MG63 (cell line): ENCODE measurements around the gene STX2. TPM values are rescaled to one million over a fixed set of nuclear protein-coding genes. Genes with fewer than 3 reads are reported as not detected.

ENCODE experiments used
- DNase-seq: peaks from one replicate; pipeline ENCODE4 v3.0.0-alpha.2; 2020
- H3K27me3 ChIP-seq: fragments of 250-450 bp; sonication (Bioruptor Pico); 2 replicates; pipeline ENCODE4 v1.5.1; 2020; ENCODE audit warnings: mild to moderate bottlenecking, moderate library complexity
- H3K36me3 ChIP-seq: fragments of 250-450 bp; sonication (Bioruptor Pico); 2 replicates; pipeline ENCODE4 v1.5.1; 2020; ENCODE audit warnings: mild to moderate bottlenecking, moderate library complexity
- H3K4me3 ChIP-seq: fragments of 250-450 bp; sonication (Bioruptor Pico); 2 replicates; pipeline ENCODE4 v1.5.1; 2020; ENCODE audit warnings: mild to moderate bottlenecking, moderate library complexity
- H3K9me3 ChIP-seq: fragments of 250-450 bp; sonication (Bioruptor Pico); 2 replicates; pipeline ENCODE4 v1.5.1; 2020; ENCODE audit warnings: mild to moderate bottlenecking, moderate library complexity
- total RNA-seq: library from RNA; depleted of rRNA; stranded (reverse); fragments of >200 nt; shearing (Covaris generic); gene quantifications from 2 replicates; pipeline ENCODE4 v1.2.3, GENCODE V29; 2014; ENCODE audit warnings: low replicate concordance; rRNA removed

The STX2 gene
- total RNA-seq, 1 experiment from 2014 or later: 23.6 TPM

DNA sequence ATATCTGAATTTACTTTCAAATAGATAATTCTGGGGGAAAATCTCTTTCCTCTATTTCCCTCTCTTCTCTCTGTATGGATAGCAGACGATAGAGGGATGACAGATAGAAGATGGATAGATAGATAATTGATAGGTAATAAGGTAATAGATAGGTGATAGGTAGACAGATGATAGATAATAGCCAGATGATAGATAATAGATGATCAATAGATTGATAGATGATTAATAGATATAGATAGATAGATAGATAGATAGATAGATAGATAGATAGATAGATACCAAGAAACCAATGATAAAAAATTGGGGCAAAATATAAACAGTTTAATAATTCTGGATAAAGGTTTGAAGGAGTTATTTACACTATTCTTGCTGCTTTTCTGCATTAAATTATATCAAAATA lies 96.3 kb downstream of the STX2 start:
- Histone ChIP-seq H3K9me3 (no peaks in the 10 kb centered on the region), H3K36me3 (no peaks in the 10 kb centered on the region), H3K27me3 (no peaks in the 10 kb centered on the region), H3K4me3 (no peak overlapping the region)
- no peak for DNase-seq

GRCh38 chr12:130742112-130742511 lies 96.9 kb downstream of the STX2 start:
- Histone ChIP-seq H3K36me3 (no peaks in the 10 kb centered on the region), H3K9me3 (no peaks in the 10 kb centered on the region), H3K27me3 (no peaks in the 10 kb centered on the region), H3K4me3 (no peak overlapping the region)
- no peak for DNase-seq

Other genes starting within 250 kb of the STX2 start
- gene RIMBP2, start 123.0 kb downstream of the STX2 start, total RNA-seq: 0.76 TPM in 1 of 2 replicates, not detected in the other
- 1,095 and 1,946 TPM in 2 replicates for gene RAN, start 32.8 kb upstream of the STX2 start, total RNA-seq
- gene ADGRD1, start 114.7 kb upstream of the STX2 start, total RNA-seq: 0.89 and 5.3 TPM in 2 replicates